Measurements from ENCODE around the gene TSPAN18.
A peak's percentile ranks its signal among the peaks of the same experiment; 100 is the strongest.

Gene TSPAN18

DNA sequence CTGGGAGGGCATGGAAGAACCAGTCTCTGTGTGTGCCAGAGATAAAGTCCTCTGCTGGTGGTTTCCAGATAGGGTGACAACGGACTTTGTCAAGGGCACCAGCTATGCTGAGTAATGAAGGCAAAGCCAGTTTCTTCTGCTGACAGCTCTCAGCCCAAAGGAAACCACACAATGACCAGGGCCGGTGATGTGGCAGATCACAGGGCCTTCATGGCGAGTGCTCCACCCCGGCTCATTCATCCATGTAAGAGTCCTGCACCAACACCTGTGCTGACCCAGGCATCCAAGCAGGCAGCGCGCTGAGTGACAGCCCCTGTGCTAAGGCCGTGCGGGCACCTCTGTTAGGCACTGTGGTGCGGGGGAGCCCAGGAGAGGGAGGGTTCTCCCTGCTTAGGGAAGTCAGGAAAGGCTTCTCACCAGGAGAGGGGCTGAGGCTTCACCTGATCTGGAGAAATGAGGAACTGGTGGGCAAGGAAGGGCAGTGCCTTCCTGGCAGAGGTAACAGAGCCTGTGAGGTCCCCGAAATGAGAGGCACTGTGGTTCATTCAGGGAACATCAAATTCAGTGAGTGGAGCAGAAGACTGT, 190.1 kb downstream of the TSPAN18 start:
- DNase-seq (ENCODE audit: low spot score), result no peak

DNA sequence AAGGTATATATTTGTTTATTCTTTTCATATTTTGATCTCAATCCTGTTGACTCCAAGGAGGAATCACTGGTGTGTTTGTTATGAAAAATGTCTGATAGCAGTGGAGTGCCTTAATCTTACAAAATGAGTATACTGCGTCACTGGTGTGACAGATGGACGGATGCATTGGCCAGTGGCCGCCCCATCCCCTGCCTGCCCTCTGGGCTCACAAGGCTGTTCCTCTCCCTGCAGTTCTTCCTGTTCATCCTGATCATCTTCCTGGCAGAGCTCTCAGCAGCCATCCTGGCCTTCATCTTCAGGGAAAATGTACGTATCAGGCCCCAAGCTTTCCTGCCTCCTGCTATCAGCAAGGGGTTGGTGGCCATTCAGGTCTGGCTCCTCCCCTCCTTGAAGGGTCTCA, 191.0 kb downstream of the TSPAN18 start:
- no peak for DNase-seq (ENCODE audit: low spot score)

DNA sequence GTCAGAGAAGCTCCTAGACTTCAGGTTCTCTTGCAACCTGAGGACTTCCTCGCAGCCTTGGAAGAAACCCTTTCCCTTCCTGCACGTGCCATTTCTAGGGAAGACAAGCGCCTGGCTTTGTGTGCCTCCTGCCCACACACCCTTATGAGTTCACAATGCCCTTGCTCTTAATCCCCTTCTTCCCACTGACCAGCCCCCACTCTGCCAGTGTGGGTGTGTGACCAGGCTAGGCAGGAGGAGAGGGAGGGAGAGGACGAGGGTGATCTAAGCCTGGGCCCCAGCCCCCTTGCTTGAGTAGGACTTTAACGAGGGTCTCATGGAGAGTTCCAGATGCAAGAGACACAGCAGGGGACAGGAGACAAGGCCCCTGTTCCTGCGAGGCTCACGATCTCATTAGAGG, 193.7 kb downstream of the TSPAN18 start:
- DNase-seq (ENCODE audit: low spot score), result no peak

DNA sequence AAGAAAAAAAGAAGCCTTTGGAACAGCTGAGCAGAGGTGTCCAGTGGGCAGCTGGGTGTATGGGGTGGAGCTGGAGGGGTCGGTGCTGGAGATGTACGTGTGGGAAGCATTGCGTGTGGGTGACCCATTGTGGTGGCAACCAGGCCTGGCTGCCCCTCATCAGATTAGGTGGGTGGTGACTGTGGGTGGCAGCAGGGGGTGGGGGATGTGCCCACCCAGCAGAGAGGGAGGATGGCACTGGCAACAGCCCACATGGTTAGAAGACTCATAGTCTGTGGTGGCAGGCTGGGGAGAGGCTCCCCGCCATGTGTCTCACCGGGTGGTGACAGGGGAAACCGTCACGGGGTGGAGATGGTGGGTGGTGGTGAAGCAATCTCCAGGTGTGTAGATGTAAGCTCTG, 196.4 kb downstream of the TSPAN18 start:
- no peak for DNase-seq (ENCODE audit: low spot score)

DNA sequence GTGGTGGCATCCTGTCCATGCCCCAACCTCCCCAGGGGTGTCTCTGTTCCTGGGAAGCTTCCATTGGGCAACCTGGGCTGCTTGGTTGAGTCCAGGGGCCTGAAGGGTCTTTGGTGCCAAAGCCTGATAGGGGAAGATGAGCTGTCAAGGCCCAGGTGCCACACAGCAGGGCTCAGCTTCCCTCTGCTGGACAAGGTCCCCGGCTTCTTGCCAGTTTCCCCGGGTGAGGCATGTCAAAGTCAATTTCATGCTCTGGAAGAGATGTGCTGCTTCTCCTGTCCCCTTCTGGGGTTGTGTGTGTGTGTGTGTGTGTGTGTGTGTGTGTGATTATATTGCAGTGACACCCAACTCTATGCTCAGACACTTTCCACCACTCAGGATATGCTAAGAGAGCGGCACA, 197.0 kb downstream of the TSPAN18 start:
- DNase-seq (ENCODE audit: low spot score), result no peak

DNA sequence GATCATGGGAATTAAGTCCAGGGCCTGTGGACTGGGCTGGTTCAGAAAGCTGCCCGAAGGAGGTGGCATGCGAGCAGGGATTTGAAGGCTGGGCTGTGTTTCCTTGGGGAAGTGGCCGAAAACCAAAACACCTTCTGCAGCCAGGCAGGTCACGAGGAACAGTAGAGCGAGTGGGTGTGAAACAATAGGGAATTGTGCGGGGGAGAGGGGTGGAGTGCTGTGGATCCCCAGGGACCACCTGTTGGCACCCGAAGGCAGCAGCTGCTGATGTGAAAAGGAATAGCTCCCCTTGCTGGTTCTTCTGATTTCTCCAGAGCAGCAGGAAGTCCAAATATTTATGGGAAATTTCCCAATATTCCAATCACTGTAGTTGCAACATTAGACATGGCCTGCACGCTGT, 199.3 kb downstream of the TSPAN18 start:
- DNase-seq (ENCODE audit: low spot score), result no peak

DNA sequence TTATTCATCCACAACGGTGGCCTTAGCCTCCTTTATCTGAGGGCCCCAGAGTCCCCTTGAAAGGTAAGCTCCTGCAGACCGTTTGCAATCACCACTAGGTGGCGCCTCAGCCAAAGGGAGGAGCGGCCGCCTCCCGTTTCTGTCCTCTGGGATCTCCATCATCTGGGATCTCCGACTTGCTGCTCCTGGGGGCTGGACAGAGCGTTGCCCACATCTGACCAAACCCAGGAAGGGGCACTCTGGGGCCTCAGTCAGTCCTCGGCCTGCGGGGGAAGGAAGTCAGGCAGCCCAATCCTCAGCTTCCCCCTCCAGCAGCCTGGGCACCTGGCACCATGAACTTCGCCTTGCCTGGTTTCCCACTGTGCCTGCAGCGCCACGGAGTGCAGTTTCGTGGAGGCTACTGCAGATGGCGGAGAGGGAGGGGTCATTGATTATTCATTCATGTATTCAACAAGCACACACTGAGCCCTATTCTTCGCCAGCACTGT, 200.5 kb downstream of the TSPAN18 start:
- peak; percentile 52 for DNase-seq (ENCODE audit: low spot score)

DNA sequence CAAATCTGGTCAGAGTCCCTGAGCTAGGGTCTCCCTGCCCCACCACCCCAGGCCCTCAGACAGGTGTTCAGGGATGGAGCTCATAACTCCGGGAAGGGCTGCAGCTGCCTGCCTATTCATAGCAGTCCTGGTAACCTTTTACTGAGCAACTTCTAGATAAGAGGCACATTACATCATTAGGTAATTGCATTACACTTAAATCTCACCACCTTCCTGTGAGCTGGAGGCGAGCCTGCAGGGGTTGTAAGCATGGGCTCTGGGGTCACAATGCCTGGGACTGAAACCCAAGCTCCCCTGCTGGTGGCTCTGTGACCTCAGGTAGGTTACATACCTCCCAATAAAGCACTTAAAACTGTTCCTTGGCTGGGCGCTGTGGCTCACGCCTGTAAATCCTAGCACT, 201.4 kb downstream of the TSPAN18 start:
- no peak for DNase-seq (ENCODE audit: low spot score)

DNA sequence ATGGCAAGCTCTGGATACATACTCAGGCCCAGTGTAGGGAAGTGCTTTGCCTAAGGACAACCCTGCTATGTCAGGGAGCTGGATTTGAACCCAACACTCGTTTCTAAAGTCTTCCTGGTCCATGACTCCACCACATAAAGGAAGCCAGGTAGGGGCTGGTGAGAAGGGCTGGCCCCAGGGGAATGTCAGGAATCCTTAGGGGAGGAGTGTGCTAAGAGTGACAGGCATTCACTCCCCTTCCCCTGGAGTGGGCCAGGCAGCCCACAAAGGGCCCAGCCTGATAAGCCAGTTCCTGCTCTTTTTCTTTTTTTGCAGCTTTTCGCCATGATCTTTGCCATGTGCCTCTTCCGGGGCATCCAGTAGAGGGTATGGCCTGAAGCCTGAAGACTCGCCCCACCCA, 202.1 kb downstream of the TSPAN18 start:
- no peak for DNase-seq (ENCODE audit: low spot score)

DNA sequence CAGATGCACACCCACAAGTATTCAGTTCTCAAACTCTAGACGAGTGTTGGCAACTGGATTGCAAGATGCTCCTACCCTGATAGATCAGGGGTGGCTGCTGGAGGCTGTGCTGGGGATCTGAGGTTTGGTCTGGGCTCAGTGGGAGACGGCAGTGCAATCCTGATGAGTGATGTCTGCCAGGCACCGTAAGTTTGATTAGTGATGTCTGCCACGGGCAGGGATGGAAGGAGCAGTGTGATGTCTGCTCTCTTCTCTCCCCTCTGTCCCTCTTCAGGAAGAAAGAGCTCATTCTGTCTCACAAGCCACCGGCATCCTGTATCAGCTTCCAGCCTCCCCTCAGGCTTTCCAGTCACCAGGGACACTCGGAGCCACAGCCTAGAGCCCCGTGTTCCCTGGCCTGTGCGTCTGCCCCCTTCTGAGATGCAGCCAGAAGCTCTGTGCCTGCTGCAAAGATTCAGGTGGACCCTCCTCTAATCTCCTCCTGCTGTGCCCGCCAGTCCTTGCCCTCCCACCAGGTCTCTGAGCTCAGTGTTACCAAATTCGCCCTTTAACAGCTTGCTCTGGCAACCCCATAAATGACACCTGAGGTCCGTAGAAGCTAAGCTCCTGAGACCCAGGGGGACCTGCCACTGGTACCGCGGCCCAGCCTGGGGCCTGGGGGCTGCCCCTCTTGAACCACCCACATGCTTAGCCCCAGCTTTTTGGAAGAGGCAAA, 204.0 kb downstream of the TSPAN18 start:
- DNase-seq (ENCODE audit: low spot score), result no peak

DNA sequence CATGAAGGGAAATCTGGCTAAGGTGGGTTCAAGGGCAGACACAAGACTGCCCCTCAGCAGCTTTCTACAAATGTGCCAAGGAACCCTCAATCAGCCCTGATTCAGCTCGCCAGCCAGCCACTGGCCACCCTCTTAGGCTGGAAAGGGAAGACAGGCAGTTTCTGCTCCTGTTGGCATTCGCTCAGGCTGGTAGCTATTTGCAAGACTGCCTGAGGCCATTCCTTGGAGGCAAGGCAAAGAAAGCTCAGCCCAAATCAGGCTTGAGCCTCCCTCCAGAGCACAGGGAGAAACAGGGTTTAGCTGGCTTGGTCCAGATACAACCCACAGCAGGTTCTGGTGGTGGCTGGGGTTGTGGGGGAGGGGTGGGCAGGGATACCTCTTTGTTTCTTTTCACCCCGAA, 204.7 kb downstream of the TSPAN18 start:
- DNase-seq (ENCODE audit: low spot score), result no peak

DNA sequence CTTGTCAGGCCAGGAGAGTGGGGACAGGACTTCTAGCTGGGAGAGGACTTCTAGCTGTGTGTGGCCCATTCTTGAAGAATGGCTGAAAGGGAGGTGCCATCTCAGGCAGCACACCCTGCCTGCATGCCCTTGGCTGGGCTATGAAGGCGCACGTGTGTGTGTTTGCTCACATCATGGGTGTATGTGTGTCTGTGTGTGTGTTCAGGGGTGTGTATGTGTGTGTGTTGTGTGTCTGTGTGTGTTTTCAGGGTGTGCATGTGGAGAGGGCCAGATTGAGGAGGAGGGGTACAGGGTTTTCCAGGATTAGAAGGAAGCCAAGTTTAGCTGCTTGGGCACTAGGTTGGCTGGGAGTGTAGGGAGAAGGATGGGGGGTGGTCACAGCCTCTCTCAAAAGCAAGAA, 207.3 kb downstream of the TSPAN18 start:
- DNase-seq (ENCODE audit: low spot score), result no peak

DNA sequence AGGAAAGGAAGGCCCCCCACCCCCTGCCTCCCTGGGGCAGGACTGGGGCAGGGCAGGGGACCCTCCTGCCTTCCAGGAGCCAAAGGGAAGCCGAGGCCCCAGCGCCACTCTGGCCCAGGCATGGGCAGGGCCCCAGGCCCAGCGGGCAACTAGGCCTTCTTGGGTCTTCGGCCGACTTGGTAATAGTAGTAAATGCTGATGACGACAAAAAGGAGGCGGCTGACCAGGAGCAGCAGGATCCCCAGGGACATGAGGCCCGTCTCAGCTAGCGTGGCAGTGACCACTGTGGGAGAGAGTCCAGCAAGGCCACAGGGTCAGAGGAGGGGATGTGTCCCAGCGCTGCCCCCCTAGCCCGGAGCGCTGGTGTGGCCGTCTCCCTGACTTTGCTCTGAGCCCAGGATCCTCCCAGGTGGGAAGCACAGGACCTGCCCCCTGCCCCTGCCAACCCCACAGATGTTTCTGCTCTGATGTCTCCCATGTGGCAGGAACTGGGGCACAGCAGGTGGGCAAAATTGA, 208.0 kb downstream of the TSPAN18 start:
- no peak for DNase-seq (ENCODE audit: low spot score)

DNA sequence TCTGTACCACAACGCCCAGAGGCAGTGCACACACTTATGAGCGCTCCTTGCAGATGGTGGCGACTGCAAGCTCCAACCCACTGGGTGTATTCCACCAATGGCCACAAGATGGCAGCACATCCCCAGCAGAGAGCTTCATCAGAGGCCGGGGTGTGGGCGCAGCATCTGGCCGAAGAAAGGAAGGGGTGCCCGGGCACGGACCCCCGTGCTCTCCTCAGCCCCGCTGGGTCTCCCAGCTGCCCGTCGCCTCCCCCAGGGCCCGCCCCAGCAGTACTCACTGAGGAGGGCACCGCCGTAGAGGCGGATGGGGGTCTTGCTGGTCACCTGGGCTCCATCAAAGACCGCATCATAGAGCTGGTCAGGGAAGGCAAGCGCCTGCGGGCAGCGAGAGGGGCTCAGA, 209.8 kb downstream of the TSPAN18 start:
- DNase-seq (ENCODE audit: low spot score), result peak; percentile 68

DNA sequence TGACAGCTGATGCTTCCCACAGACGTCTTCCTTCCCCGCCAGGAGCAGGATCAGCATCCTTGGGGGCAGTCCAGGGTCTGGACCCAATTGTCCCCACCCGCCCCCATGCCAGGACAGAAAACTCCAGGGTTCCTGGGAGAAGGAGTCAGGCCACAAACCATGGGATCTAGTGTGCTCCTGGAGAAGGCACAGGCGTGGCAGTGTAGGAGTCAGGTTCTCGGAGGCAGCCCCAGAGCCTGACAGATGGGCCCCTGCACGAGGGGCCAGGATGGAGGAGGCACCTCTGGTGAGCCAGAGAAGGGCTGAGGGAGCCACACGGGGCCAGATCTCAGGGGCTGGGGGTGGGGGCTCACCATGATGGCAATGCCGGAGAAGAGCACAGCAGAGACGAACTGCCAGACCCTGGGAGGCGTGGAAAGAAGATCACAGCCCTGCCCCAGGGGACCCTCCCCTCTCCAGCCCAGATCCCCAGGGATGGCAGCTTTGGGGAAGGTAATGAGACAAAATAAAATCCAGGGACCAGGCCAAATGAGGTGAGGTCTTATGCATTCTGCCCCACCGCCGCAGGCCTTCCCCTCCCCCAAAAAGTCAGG, 210.3 kb downstream of the TSPAN18 start:
- no peak for DNase-seq (ENCODE audit: low spot score)

DNA sequence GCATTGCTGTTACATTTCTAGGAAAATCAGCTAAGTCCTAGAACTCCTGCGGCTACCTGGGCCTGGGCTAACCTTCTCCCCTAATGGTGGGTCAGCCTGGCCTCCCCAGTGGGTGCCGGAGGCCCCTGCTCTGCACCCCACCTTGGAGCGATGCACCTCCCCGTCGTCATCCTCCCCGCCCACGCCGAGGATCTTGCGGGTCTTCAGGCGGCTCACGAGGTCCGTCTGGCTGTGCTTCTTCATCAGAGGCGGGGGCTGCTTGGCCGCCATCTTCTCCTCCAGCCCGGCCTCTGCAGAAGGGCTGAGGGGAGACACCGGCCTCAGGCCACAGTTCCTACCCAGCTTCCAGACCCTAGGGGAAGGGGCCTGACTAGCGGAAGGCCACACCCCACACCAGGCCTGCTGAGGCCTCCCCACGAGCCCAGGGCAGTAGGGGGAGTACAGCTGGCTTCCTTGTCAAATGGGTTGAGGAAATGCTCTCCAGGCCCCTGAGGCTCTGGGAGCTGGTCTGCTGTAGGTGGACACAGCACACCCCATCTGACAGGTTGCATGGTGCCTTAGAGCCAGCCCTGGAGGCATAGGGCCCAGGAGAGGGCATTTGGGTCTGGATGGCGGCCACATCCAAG, 211.4 kb downstream of the TSPAN18 start:
- no peak for DNase-seq (ENCODE audit: low spot score)

DNA sequence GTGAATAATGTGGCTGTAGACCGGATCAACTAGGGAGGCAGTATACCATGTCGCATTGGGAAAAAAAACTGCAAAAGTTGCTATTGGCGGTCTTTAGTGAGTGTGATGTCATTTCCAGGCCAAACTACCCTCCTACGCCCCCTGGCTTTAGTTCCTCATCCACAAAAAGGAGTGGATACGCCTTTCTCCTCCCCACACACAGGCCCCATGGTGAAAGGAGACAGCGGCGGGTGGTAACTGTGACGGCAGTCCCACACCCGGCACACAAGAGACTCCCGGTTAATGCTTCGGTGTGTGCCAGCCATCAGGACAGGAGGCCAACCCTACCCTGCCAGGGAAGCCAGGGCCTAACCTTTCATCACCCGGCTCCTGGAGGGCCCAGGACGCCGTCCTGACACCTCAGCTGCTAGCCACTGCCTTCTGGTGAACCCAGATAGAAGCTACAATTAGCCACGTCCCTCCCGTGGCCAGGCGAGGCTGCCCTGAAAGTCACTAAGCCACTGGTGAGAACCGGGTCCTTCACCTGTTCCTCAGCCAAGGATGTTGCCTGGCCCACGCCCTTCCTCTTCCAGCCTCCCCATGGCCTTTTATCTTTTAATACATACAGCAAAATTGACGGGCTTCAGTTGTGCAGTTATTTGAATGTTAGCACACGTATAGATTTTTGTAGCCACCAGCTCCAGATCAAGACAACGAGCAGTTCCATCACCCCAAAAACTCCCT, 213.1 kb downstream of the TSPAN18 start:
- no peak for DNase-seq (ENCODE audit: low spot score)

DNA sequence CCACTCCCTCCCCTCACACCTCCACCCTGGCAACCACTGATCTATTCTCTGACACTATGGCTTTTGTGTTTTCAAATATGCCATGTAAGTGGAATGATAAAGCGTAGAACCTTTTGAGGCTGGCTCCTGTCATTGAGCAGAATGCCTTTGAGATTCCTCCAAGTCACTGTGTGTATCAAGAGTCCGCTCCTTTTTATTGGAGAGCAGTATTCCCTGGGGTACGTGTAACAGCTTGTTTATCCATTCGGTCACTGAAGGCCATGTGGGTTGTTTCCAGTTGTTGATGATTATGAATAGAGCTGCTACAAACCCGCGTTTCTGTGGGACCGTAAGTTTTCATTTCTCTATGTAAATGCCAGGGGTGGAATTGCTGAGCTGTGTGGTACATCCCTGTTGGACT, 213.6 kb downstream of the TSPAN18 start:
- no peak for DNase-seq (ENCODE audit: low spot score)

DNA sequence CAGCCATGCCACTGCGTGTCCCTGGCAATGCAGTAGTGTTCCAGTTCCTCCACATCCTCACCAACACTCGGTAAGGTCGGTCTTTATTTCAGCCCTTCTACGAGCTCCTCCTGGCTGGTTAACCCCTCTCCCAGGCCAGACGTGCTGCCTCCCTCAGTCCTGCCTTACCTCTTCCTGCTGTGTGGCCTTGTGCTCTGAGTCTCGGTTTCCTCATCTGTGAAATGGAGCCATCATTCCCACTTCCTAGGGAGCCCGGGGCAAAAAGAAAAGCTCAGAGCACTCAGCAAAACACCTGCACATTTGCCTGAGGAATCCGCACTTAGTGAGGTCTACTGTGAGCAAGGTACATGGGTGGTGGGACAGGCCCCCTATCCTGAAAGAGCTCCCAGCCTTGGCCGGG, 214.1 kb downstream of the TSPAN18 start:
- no peak for DNase-seq (ENCODE audit: low spot score)

DNA sequence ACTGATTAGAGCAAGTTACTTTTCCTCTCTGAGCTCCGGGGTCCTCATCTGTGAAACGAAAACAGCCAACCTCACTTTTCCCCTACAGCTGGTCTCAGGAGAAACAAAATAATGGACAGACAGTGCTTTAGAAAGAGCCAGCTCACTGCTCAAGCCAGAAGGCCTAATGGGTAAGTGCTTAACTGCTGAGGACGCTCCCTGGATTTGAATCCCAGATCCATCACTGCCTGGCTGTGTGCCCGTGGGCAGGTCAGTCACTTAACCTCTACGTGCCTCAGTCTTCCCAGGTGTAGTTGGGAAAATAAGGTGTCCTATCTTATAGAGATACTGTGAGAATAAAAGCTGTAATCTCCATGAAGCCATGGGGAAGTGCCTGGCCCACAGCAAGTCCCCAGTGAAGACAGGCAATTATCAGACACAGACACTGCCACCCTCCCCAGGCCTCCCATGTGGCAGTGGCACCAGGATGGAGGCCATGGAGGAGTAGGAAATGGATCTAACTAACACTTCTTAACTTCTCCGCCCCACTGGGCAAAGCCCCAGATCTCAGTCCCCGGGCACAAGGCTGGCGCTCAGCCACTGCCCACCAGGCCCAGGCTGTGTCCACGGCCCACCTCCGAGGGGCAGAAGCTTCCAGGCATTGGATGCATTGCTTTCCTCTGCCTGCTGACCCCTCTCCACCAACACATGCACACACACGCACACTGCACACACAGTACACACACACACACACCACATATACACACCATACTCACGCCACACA, 214.7 kb downstream of the TSPAN18 start:
- DNase-seq (ENCODE audit: low spot score), result no peak
